NCI-H345 treated with DMSO at 0.1 percent for 48 hours (cell line): ENCODE measurements around the gene CDADC1.
"Not testable (repeated sequence)": the region's sequence is repeated elsewhere in the genome, so short reads cannot be mapped to it uniquely, and the experiment has no call there.

Experiments
- DNase-seq: peaks from one replicate; lab custom pipeline; 2025; ENCODE audit not compliant: unreplicated experiment; lab: John Stamatoyannopoulos, UW

Gene CDADC1

GRCh38 chr13:49311816-49312215, 64.1 kb downstream of the CDADC1 start:
- no peak for DNase-seq

- DNase-seq, result no peak
Observed at GRCh38 chr13:49314344-49314882, 66.7 kb downstream of the CDADC1 start.

- no peak for DNase-seq
Observed at GRCh38 chr13:49315036-49315565, 67.4 kb downstream of the CDADC1 start.

- no peak for DNase-seq
Observed at GRCh38 chr13:49315756-49316482, 68.2 kb downstream of the CDADC1 start.

GRCh38 chr13:49319551-49319950, 71.8 kb downstream of the CDADC1 start:
- DNase-seq, result no peak

- DNase-seq, result no peak
Observed at GRCh38 chr13:49319951-49320350, 72.2 kb downstream of the CDADC1 start.

- no peak for DNase-seq
Observed at GRCh38 chr13:49320975-49321374, 73.2 kb downstream of the CDADC1 start.

GRCh38 chr13:49322702-49323101, 75.0 kb downstream of the CDADC1 start:
- DNase-seq, result no peak

GRCh38 chr13:49323344-49323743, 75.6 kb downstream of the CDADC1 start:
- DNase-seq, result no peak

GRCh38 chr13:49326222-49326917, 78.6 kb downstream of the CDADC1 start:
- DNase-seq, result no peak

GRCh38 chr13:49327145-49327544, 79.4 kb downstream of the CDADC1 start:
- DNase-seq, result not testable (repeated sequence)

- DNase-seq, result no peak
Observed at GRCh38 chr13:49329831-49330545, 82.3 kb downstream of the CDADC1 start.

GRCh38 chr13:49330546-49330864, 82.8 kb downstream of the CDADC1 start:
- DNase-seq, result no peak

- DNase-seq, result no peak
Observed at GRCh38 chr13:49336655-49337054, 88.9 kb downstream of the CDADC1 start.

GRCh38 chr13:49340161-49340560, 92.4 kb downstream of the CDADC1 start:
- no peak for DNase-seq

GRCh38 chr13:49341517-49341916, 93.8 kb downstream of the CDADC1 start:
- DNase-seq, result no peak

GRCh38 chr13:49341941-49342340, 94.2 kb downstream of the CDADC1 start:
- no peak for DNase-seq

- DNase-seq, result no peak
Observed at GRCh38 chr13:49342454-49342853, 94.7 kb downstream of the CDADC1 start.
